Upper lobe of left lung (tissue), 4 donors: Measurements from ENCODE around the gene RASAL2.
"Not testable (repeated sequence)": the region's sequence is repeated elsewhere in the genome, so short reads cannot be mapped to it uniquely, and the experiment has no call there.

Experiments used
- EP300 ChIP-seq, 4 donors: sonication (generic); formaldehyde crosslinking; IDR thresholded peaks; one replicate each; pipeline ENCODE4 v1.5.1; 2017; ENCODE audit warnings: antibody characterized with exemption in 4 of 4, control low read depth in 2 of 4
- TF ChIP-seq, protein P1 (sequence below), 6 experiments: fragments of 450-650 bp in 4 of 6; fragments of 200-600 bp in 2 of 6; sonication (generic) in 2 of 6; IDR thresholded peaks; one replicate each; pipeline ENCODE4 v1.5.1; 2016 to 2019; ENCODE audit warnings: antibody characterized with exemption in 6 of 6

GRCh38 chr1:178320280-178320982, 226.5 kb downstream of the RASAL2 start:
- TF ChIP-seq, protein P1, sequence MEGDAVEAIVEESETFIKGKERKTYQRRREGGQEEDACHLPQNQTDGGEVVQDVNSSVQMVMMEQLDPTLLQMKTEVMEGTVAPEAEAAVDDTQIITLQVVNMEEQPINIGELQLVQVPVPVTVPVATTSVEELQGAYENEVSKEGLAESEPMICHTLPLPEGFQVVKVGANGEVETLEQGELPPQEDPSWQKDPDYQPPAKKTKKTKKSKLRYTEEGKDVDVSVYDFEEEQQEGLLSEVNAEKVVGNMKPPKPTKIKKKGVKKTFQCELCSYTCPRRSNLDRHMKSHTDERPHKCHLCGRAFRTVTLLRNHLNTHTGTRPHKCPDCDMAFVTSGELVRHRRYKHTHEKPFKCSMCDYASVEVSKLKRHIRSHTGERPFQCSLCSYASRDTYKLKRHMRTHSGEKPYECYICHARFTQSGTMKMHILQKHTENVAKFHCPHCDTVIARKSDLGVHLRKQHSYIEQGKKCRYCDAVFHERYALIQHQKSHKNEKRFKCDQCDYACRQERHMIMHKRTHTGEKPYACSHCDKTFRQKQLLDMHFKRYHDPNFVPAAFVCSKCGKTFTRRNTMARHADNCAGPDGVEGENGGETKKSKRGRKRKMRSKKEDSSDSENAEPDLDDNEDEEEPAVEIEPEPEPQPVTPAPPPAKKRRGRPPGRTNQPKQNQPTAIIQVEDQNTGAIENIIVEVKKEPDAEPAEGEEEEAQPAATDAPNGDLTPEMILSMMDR (IDR thresholded peaks at IDR 0.05), result not testable (repeated sequence)
- not testable (repeated sequence) for TF ChIP-seq EP300 (IDR thresholded peaks at IDR 0.05)
